Memory B cell (primary cell): ENCODE data around the gene ZNF618.
A peak's percentile ranks its signal among the peaks of the same experiment; 100 is the strongest.

Experiments used
- ATAC-seq: fragments of 150-1000 bp; cut with Tn5 transposase; 2 replicates; pipeline ENCODE4 v1.10.0; 2021; ENCODE audit warnings: low read depth, mild to moderate bottlenecking, moderate library complexity
- DNase-seq, 2 donors: peaks; one replicate each; pipeline ENCODE4 v3.0.0; 2022; ENCODE audit warnings: low spot score in 2 of 2
- H3K27ac Mint-ChIP-seq: one replicate; pipeline ENCODE4 v1.8.0; 2022; ENCODE audit warnings: mild to moderate bottlenecking, moderate library complexity, mixed read lengths
- H3K27me3 Mint-ChIP-seq: one replicate; pipeline ENCODE4 v1.8.0; 2022; ENCODE audit warnings: mixed read lengths
- H3K36me3 Mint-ChIP-seq: one replicate; pipeline ENCODE4 v1.8.0; 2022; ENCODE audit warnings: mild to moderate bottlenecking, mixed read lengths
- H3K4me1 Mint-ChIP-seq: one replicate; pipeline ENCODE4 v1.8.0; 2022; ENCODE audit warnings: mixed read lengths
- H3K4me3 Mint-ChIP-seq: one replicate; pipeline ENCODE4 v1.8.0; 2022; ENCODE audit warnings: mild to moderate bottlenecking, moderate library complexity, mixed read lengths
- H3K9me3 Mint-ChIP-seq: one replicate; pipeline ENCODE4 v1.8.0; 2022; ENCODE audit warnings: mixed read lengths

The ZNF618 gene

GRCh38 chr9:114008667-114009410, 132.7 kb downstream of the ZNF618 start:
- Mint-ChIP-seq H3K36me3 (peaks cover 6% of the 10 kb centered on the region), H3K4me3 (no peak overlapping the region), H3K27me3 (peaks cover 6% of the 10 kb centered on the region), H3K4me1 (no peaks in the 10 kb centered on the region), H3K27ac (no peak overlapping the region), H3K9me3 (peaks cover 3% of the 10 kb centered on the region)
- DNase-seq (no peak), ATAC-seq (no peak)

- Mint-ChIP-seq H3K27me3 (peaks cover 1% of the 10 kb centered on the region), H3K4me3 (no peak overlapping the region)
Measured at GRCh38 chr9:114011313-114011712, 135.2 kb downstream of the ZNF618 start.

GRCh38 chr9:114012126-114012525, 136.0 kb downstream of the ZNF618 start:
- no peak overlapping the region for H3K4me3 Mint-ChIP-seq
- H3K4me1 Mint-ChIP-seq, result no peaks in the 10 kb centered on the region
- peaks cover 1% of the 10 kb centered on the region for H3K27me3 Mint-ChIP-seq
- peaks cover 6% of the 10 kb centered on the region for H3K36me3 Mint-ChIP-seq
- ATAC-seq (no peak), DNase-seq (no peak)
- H3K27ac Mint-ChIP-seq, result no peak overlapping the region
- peaks cover 7% of the 10 kb centered on the region for H3K9me3 Mint-ChIP-seq

More at GRCh38 chr9:114011313-114011712, 135.2 kb downstream of the ZNF618 start:
- Mint-ChIP-seq H3K27ac (no peak overlapping the region), H3K4me1 (no peaks in the 10 kb centered on the region), H3K36me3 (peaks cover 6% of the 10 kb centered on the region), H3K9me3 (peaks cover 7% of the 10 kb centered on the region)
- no peak for DNase-seq
- ATAC-seq, result no peak

- Mint-ChIP-seq H3K27me3 (peaks cover 1% of the 10 kb centered on the region), H3K36me3 (peaks cover 6% of the 10 kb centered on the region), H3K27ac (no peak overlapping the region), H3K4me1 (no peaks in the 10 kb centered on the region), H3K9me3 (peaks cover 7% of the 10 kb centered on the region), H3K4me3 (no peak overlapping the region)
- DNase-seq (no peak), ATAC-seq (no peak)
Measured at GRCh38 chr9:114014044-114014443, 137.9 kb downstream of the ZNF618 start.

- Mint-ChIP-seq H3K27ac (no peak overlapping the region), H3K27me3 (peaks cover 1% of the 10 kb centered on the region), H3K9me3 (peaks cover 7% of the 10 kb centered on the region), H3K4me1 (no peaks in the 10 kb centered on the region), H3K4me3 (no peak overlapping the region), H3K36me3 (peaks cover 6% of the 10 kb centered on the region)
- ATAC-seq (no peak), DNase-seq (no peak)
Measured at GRCh38 chr9:114015607-114016006, 139.5 kb downstream of the ZNF618 start.

- no peak for ATAC-seq
- Mint-ChIP-seq H3K27me3 (no peaks in the 10 kb centered on the region), H3K36me3 (peaks cover 5% of the 10 kb centered on the region), H3K27ac (no peak overlapping the region), H3K4me1 (no peaks in the 10 kb centered on the region), H3K9me3 (peaks cover 7% of the 10 kb centered on the region), H3K4me3 (no peak overlapping the region)
- DNase-seq, result no peak
Measured at GRCh38 chr9:114016101-114016500, 140.0 kb downstream of the ZNF618 start.

GRCh38 chr9:114016629-114017423, 140.7 kb downstream of the ZNF618 start:
- Mint-ChIP-seq H3K27ac (no peak overlapping the region), H3K9me3 (peaks cover 7% of the 10 kb centered on the region), H3K4me1 (no peaks in the 10 kb centered on the region), H3K36me3 (peaks cover 3% of the 10 kb centered on the region), H3K4me3 (no peak overlapping the region), H3K27me3 (no peaks in the 10 kb centered on the region)
- DNase-seq (peak in 1 of 2 donors; percentile 2), ATAC-seq (no peak)

GRCh38 chr9:114017741-114018715, 141.9 kb downstream of the ZNF618 start:
- H3K27ac Mint-ChIP-seq, result no peak overlapping the region

GRCh38 chr9:114021578-114021977, 145.5 kb downstream of the ZNF618 start:
- Mint-ChIP-seq H3K36me3 (peaks cover 20% of the 10 kb centered on the region), H3K4me1 (no peaks in the 10 kb centered on the region), H3K9me3 (peaks cover 16% of the 10 kb centered on the region), H3K4me3 (no peak overlapping the region), H3K27me3 (no peaks in the 10 kb centered on the region), H3K27ac (no peak overlapping the region)
- ATAC-seq (no peak), DNase-seq (no peak)

More at GRCh38 chr9:114017741-114018715, 141.9 kb downstream of the ZNF618 start:
- no peak overlapping the region for H3K4me3 Mint-ChIP-seq
- H3K9me3 Mint-ChIP-seq, result peaks cover 9% of the 10 kb centered on the region
- peaks cover 5% of the 10 kb centered on the region for H3K36me3 Mint-ChIP-seq
- no peaks in the 10 kb centered on the region for H3K27me3 Mint-ChIP-seq
- peak in 1 of 2 donors; percentile 6 for DNase-seq
- H3K4me1 Mint-ChIP-seq, result no peaks in the 10 kb centered on the region
- no peak for ATAC-seq

- Mint-ChIP-seq H3K27ac (no peak overlapping the region), H3K27me3 (no peaks in the 10 kb centered on the region), H3K4me1 (no peaks in the 10 kb centered on the region), H3K4me3 (no peak overlapping the region), H3K36me3 (peaks cover 20% of the 10 kb centered on the region), H3K9me3 (peaks cover 16% of the 10 kb centered on the region)
- ATAC-seq, result no peak
- DNase-seq, result no peak
Measured at GRCh38 chr9:114023961-114024360, 147.9 kb downstream of the ZNF618 start.

GRCh38 chr9:114025196-114025753, 149.2 kb downstream of the ZNF618 start:
- ATAC-seq (no peak), DNase-seq (peak in 1 of 2 donors; percentile 2)
- H3K4me3 Mint-ChIP-seq, result no peak overlapping the region
- H3K27ac Mint-ChIP-seq, result no peak overlapping the region
- peaks cover 20% of the 10 kb centered on the region for H3K36me3 Mint-ChIP-seq
- H3K27me3 Mint-ChIP-seq, result no peaks in the 10 kb centered on the region
- H3K4me1 Mint-ChIP-seq, result no peaks in the 10 kb centered on the region
- peaks cover 16% of the 10 kb centered on the region for H3K9me3 Mint-ChIP-seq

- Mint-ChIP-seq H3K4me3 (no peak overlapping the region), H3K36me3 (peaks cover 20% of the 10 kb centered on the region)
Measured at GRCh38 chr9:114025760-114026159, 149.7 kb downstream of the ZNF618 start.

GRCh38 chr9:114026335-114026734, 150.2 kb downstream of the ZNF618 start:
- DNase-seq (peak in 1 of 2 donors; percentile 1), ATAC-seq (no peak)
- peaks cover 16% of the 10 kb centered on the region for H3K9me3 Mint-ChIP-seq
- peaks cover 20% of the 10 kb centered on the region for H3K36me3 Mint-ChIP-seq
- no peak overlapping the region for H3K27ac Mint-ChIP-seq
- H3K4me1 Mint-ChIP-seq, result no peaks in the 10 kb centered on the region
- H3K4me3 Mint-ChIP-seq, result no peak overlapping the region
- no peaks in the 10 kb centered on the region for H3K27me3 Mint-ChIP-seq

More at GRCh38 chr9:114025760-114026159, 149.7 kb downstream of the ZNF618 start:
- DNase-seq (no peak), ATAC-seq (no peak)
- no peaks in the 10 kb centered on the region for H3K4me1 Mint-ChIP-seq
- H3K27me3 Mint-ChIP-seq, result no peaks in the 10 kb centered on the region
- no peak overlapping the region for H3K27ac Mint-ChIP-seq
- H3K9me3 Mint-ChIP-seq, result peaks cover 16% of the 10 kb centered on the region
